Measurements from ENCODE around the gene KRTAP5-9. TPM values are rescaled to one million over a fixed set of nuclear protein-coding genes. Genes with fewer than 3 reads are reported as not detected.
"Not testable (repeated sequence)": the region's sequence is repeated elsewhere in the genome, so short reads cannot be mapped to it uniquely, and the experiment has no call there.

KRTAP5-9 gene, protein sequence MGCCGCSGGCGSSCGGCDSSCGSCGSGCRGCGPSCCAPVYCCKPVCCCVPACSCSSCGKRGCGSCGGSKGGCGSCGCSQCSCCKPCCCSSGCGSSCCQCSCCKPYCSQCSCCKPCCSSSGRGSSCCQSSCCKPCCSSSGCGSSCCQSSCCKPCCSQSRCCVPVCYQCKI
- under 1 TPM; 0.28 to 0.67 (median 0.33) TPM for polyA plus RNA-seq (ENCODE audit: insufficient read length in 3 of 3)

GRCh38 chr11:71548120-71548519 is at the start of gene KRTAP5-9:
Gene KRTAP5-9 (plus strand): TSS chr11:71548420. CDS start chr11:71548658, 238 bp downstream.
- no peak for DNase-seq (ENCODE audit: low read depth in 3 of 3, low spot score in 2 of 3)

GRCh38 chr11:71499125-71499524 is 49.1 kb upstream of the KRTAP5-9 start:
- DNase-seq (ENCODE audit: low read depth in 3 of 3, low spot score in 2 of 3), result no peak

DNA sequence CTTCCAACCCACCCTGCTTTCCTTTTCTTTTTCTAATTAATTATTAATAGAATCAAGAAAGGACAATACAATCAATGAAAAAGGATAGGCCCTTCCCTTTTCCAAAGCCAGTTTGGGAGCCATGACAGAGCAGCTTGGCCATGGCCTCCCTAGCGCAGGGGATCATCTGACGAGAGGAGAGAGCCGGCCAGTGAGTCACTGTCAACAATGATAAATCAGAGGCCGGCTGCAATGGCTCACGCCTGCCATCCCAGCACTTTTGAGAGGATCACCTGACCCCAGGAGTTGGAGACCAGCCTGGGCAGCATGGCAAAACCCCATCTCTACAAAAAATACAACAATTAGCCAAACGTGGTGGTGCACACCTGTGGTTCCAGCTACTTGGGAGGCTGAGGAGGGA is 48.7 kb upstream of the KRTAP5-9 start:
- no peak for DNase-seq (ENCODE audit: low read depth in 3 of 3, low spot score in 2 of 3)

GRCh38 chr11:71500601-71501021 is 47.6 kb upstream of the KRTAP5-9 start:
- DNase-seq (ENCODE audit: low read depth in 3 of 3, low spot score in 2 of 3), result no peak

GRCh38 chr11:71501071-71501985 is 46.9 kb upstream of the KRTAP5-9 start:
- no peak for DNase-seq (ENCODE audit: low read depth in 3 of 3, low spot score in 2 of 3)

GRCh38 chr11:71502026-71502425 is 46.2 kb upstream of the KRTAP5-9 start:
- no peak for DNase-seq (ENCODE audit: low read depth in 3 of 3, low spot score in 2 of 3)

- no peak for DNase-seq (ENCODE audit: low read depth in 3 of 3, low spot score in 2 of 3)
Measured at GRCh38 chr11:71502871-71503435, 45.3 kb upstream of the KRTAP5-9 start.

GRCh38 chr11:71504531-71504930 is 43.7 kb upstream of the KRTAP5-9 start:
- DNase-seq (ENCODE audit: low read depth in 3 of 3, low spot score in 2 of 3), result no peak

- DNase-seq (ENCODE audit: low read depth in 3 of 3, low spot score in 2 of 3), result no peak
Measured at GRCh38 chr11:71505001-71505400, 43.2 kb upstream of the KRTAP5-9 start.

- no peak for DNase-seq (ENCODE audit: low read depth in 3 of 3, low spot score in 2 of 3)
Measured at GRCh38 chr11:71505781-71506180, 42.4 kb upstream of the KRTAP5-9 start.

- DNase-seq (ENCODE audit: low read depth in 3 of 3, low spot score in 2 of 3), result no peak
Measured at GRCh38 chr11:71507102-71507501, 41.1 kb upstream of the KRTAP5-9 start.

DNA sequence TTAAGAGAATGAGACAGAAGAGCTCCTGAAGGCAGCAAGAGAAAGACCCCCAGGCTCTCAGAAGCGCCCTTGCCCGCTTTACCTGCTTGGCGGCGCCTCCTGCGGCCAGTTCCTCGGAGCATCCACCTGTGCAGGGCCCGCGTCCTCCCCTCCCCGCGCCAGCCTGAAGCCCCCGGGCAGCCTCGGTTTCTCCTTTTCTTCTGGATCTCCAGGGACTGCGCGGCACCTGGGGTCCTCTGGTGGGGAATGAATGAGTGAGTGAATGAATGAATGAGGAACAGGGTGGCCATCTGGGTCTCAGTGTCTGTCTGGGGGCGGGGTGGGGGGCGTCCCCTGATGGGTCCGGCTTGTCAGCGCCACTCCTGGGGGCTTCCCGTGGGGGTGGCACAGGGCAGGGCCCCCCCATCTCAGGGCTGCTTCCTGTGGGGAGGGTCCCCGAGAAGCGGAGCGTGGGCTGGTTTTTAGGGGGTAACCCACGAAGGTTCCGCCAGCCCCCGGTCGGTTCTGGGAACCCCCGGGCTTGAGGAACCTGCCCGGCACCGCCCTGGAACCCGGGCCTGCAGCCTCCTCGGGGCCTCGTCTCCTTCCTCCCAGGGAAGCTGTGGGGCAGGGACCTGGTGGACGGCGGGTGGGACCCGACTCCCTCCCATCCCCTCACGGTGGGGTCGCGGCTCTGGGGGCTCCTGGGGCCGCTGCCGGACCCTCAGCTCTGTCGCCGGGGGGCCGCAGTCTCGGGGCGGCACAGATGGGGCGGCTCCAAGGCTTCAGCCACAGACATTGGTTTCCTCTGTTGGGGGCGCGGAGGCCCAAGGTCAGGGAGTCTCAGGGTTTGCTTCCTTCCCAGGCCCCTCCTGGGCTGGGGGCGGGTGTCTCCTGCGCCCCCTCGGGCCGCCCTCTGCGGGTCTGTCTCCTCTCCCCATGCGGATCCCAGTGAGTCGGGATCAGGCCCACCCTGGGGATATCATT is 29.4 kb upstream of the KRTAP5-9 start:
- DNase-seq (ENCODE audit: low read depth in 3 of 3, low spot score in 2 of 3), result no peak

DNA sequence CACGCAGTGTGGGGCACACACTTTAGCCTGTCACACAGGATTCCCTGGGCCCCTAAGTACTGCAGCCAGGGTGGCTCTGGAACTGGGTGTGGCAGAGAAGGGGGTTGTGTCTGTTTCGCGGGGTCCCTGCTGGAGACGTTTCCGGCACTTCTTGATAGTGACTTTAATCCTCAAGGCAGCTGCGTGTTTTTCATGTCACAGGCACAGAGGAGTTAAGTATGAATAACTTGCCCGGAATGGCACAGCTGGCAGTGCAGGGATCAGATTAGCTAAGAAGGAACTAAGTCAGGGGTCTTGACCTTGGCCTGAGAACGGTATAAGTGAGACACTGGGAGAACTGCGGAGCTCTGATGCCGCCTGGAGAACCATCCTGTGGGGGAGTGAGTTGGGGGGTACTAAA is 28.7 kb upstream of the KRTAP5-9 start:
- no peak for DNase-seq (ENCODE audit: low read depth in 3 of 3, low spot score in 2 of 3)

GRCh38 chr11:71525188-71525937 is 22.9 kb upstream of the KRTAP5-9 start:
- DNase-seq (ENCODE audit: low read depth in 3 of 3, low spot score in 2 of 3), result no peak

DNA sequence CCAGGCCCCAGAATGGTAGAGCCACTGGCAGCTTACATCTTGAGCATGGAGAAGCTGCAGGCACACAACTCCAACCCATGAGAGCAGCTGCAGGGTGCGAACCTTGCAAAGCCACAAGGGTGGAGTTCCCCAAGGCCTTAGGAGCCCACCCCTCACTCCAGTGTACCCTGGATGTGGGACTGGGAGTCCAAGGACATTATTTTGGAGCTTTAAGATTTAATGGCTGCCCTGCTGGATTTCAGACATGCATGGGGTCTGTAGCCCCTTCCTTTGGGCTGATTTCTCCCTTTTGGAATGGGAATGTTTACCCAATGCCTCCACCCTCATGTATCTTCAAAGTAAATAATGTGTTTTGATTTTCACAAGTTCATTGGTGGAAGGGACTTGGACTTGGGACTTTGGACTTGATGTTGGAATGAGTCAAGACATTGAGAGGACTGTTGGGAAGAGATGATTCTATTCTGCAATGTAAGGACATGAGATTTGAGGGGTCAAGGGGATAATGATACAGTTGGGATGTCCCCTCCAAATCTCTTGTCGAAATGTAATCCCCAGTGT is 22.2 kb upstream of the KRTAP5-9 start:
- no peak for DNase-seq (ENCODE audit: low read depth in 3 of 3, low spot score in 2 of 3)

- DNase-seq (ENCODE audit: low read depth in 3 of 3, low spot score in 2 of 3), result not testable (repeated sequence)
Measured at GRCh38 chr11:71526796-71527575, 21.2 kb upstream of the KRTAP5-9 start, which contains the start of gene KRTAP5-7. Gene KRTAP5-7 (plus strand): TSS chr11:71527267. CDS start chr11:71527301, 34 bp downstream.

- no peak for DNase-seq (ENCODE audit: low read depth in 3 of 3, low spot score in 2 of 3)
Measured at GRCh38 chr11:71527576-71528210, 20.5 kb upstream of the KRTAP5-9 start.

DNA sequence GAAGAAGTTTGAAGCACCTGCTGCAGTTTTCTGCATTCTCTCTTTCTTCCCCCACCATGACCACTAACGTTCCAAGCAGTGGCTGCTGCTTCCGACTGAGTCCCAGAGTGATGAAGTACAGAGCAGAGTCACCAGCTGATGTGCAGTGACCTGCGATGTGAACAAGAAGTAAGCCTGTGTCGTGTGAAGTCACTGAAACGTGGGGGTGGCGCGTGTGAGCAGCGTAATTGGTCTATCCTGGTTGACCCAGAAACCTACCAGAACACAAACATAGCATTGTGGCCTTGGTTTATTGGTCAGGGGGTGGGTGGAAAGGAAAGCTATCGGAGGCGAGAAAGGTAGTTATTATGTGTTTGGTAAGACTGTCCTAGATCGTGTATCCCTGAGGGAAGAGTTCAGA is 17.6 kb upstream of the KRTAP5-9 start:
- no peak for DNase-seq (ENCODE audit: low read depth in 3 of 3, low spot score in 2 of 3)

All from right renal cortex interstitium (tissue), 3 donors.